ENCODE data around the gene ZBTB48. TPM values are rescaled to one million over a fixed set of nuclear protein-coding genes. Genes with fewer than 3 reads are reported as not detected.

Gene ZBTB48
- total and polyA plus RNA-seq, 8 donors: 22.6 to 139 (median 47.3) TPM

DNA sequence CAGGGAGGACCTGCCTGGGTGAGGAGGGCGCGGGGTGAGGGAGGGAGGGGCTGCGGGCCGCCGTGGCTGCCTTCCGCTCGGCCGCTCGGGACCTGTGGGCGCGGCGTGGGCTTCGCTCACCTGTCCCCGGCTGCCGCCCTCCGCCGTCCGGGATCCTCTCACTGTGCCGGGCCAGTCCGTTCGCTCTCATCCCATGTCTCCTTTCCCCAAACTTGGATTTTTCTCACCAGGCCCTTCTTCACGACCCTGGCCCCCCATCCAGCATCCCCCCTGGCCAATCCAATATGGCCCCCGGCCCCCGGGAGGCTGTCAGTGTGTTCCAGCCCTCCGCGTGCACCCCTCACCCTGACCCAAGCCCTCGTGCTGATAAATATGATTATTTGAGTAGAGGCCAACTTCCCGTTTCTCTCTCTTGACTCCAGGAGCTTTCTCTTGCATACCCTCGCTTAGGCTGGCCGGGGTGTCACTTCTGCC lies 362 bp downstream of the ZBTB48 start:
- intact Hi-C loops (cut with DNase I; ENCODE audit: low total_unique reads): no loop called here
- Histone ChIP-seq H3K4me1 (peaks cover 32 to 56% (median 51%) of the 10 kb centered on the region in 4 donors), H3K27ac (peak overlapping the region; percentile 94 to 99 (median 98)), H3K4me3 (peak overlapping the region; percentile 74 to 97 (median 92)), H3K9me3 (no peaks in the 10 kb centered on the region), H3K27me3 (no peaks in the 10 kb centered on the region), H3K36me3 (peaks cover 0 to 5% (median 0%) of the 10 kb centered on the region in 4 donors)
- DNase-seq: peak in 1 of 2 donors; percentile 43
- TF ChIP-seq EP300 (IDR thresholded peaks at IDR 0.05) (no peak), POLR2AphosphoS5 (IDR thresholded peaks at IDR 0.05) (no peak), POLR2A (IDR thresholded peaks at IDR 0.05) (no peak)
- TF ChIP-seq, protein P1, sequence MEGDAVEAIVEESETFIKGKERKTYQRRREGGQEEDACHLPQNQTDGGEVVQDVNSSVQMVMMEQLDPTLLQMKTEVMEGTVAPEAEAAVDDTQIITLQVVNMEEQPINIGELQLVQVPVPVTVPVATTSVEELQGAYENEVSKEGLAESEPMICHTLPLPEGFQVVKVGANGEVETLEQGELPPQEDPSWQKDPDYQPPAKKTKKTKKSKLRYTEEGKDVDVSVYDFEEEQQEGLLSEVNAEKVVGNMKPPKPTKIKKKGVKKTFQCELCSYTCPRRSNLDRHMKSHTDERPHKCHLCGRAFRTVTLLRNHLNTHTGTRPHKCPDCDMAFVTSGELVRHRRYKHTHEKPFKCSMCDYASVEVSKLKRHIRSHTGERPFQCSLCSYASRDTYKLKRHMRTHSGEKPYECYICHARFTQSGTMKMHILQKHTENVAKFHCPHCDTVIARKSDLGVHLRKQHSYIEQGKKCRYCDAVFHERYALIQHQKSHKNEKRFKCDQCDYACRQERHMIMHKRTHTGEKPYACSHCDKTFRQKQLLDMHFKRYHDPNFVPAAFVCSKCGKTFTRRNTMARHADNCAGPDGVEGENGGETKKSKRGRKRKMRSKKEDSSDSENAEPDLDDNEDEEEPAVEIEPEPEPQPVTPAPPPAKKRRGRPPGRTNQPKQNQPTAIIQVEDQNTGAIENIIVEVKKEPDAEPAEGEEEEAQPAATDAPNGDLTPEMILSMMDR (IDR thresholded peaks at IDR 0.05): no peak
- WGBS, 5 donors: 0 to 3% (median 1%) methylated on average over 13 to 30 of the region's 30 CpGs

DNA sequence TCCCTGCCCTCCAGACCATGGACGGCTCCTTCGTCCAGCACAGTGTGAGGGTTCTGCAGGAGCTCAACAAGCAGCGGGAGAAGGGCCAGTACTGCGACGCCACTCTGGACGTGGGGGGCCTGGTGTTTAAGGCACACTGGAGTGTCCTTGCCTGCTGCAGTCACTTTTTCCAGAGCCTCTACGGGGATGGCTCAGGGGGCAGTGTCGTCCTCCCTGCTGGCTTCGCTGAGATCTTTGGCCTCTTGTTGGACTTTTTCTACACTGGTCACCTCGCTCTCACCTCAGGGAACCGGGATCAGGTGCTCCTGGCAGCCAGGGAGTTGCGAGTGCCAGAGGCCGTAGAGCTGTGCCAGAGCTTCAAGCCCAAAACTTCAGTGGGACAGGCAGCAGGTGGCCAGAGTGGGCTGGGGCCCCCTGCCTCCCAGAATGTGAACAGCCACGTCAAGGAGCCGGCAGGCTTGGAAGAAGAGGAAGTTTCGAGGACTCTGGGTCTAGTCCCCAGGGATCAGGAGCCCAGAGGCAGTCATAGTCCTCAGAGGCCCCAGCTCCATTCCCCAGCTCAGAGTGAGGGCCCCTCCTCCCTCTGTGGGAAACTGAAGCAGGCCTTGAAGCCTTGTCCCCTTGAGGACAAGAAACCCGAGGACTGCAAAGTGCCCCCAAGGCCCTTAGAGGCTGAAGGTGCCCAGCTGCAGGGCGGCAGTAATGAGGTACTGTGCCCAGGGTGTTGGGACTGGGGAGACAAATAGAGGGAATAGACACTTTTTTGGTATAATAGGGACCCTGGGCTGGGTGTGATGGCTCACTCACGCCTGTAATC lies 1.0 kb downstream of the ZBTB48 start:
- no peaks in the 10 kb centered on the region for H3K27me3 ChIP-seq
- no peaks in the 10 kb centered on the region for H3K9me3 ChIP-seq
- TF ChIP-seq POLR2AphosphoS5 (IDR thresholded peaks at IDR 0.05) (no peak), POLR2A (IDR thresholded peaks at IDR 0.05) (no peak), EP300 (IDR thresholded peaks at IDR 0.05) (no peak)
- TF ChIP-seq, protein P1 (IDR thresholded peaks at IDR 0.05): no peak
- peak in 1 of 2 donors; percentile 32 for DNase-seq
- H3K27ac ChIP-seq: peak overlapping the region; percentile 94 to 99 (median 98)
- H3K4me1 ChIP-seq: peaks cover 32 to 61% (median 52%) of the 10 kb centered on the region in 4 donors
- peak overlapping the region; percentile 74 to 97 (median 92) for H3K4me3 ChIP-seq
- 13 to 26% (median 22%) methylated on average over 17 to 19 of the region's 19 CpGs for WGBS, 5 donors
- intact Hi-C loops (cut with DNase I; ENCODE audit: low total_unique reads): no loop called here
- peaks cover 0 to 5% (median 1%) of the 10 kb centered on the region in 4 donors for H3K36me3 ChIP-seq

DNA sequence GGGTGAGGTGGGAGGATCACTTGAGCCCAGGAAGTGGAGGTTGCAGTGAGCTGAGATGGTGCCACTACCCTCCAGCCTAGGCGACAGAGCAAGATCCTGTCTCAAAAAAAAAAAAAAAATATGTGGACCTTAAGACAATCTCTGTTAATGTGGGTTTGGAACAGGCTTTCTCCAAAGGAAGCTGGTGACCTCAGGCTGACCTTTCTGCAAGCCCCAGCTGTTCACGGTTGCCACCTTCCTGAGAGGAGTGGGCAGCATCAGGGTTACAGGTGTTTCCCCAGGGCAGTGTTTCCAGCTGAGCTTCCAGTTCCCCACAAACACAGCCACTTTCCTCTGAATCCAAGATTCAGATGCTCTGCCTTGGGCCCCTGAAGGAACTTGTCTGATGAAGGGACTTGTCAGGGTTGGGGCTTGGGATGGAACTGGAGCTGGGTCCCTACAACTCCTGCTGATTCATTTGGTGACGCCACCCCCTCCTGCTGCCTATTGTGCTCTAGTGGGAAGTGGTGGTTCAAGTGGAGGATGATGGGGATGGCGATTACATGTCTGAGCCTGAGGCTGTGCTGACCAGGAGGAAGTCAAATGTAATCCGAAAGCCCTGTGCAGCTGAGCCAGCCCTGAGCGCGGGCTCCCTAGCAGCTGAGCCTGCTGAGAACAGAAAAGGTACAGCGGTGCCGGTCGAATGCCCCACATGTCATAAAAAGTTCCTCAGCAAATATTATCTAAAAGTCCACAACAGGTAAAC lies 1.9 kb downstream of the ZBTB48 start:
- Histone ChIP-seq H3K4me1 (peaks cover 32 to 68% (median 56%) of the 10 kb centered on the region in 4 donors), H3K4me3 (peak overlapping the region in 1 of 4 donors; percentile 24), H3K27me3 (no peaks in the 10 kb centered on the region), H3K27ac (peak overlapping the region; percentile 62 to 99 (median 98)), H3K9me3 (no peaks in the 10 kb centered on the region), H3K36me3 (peaks cover 0 to 11% (median 5%) of the 10 kb centered on the region in 4 donors)
- 37 to 52% (median 39%) methylated on average over 10 of the region's 10 CpGs for WGBS, 5 donors
- TF ChIP-seq, protein P1 (IDR thresholded peaks at IDR 0.05): no peak
- no peak for TF ChIP-seq POLR2A (IDR thresholded peaks at IDR 0.05)
- no peak for TF ChIP-seq POLR2AphosphoS5 (IDR thresholded peaks at IDR 0.05)
- peak in 1 of 2 donors; percentile 46 for DNase-seq
- intact Hi-C loops (cut with DNase I; ENCODE audit: low total_unique reads): no loop called here

DNA sequence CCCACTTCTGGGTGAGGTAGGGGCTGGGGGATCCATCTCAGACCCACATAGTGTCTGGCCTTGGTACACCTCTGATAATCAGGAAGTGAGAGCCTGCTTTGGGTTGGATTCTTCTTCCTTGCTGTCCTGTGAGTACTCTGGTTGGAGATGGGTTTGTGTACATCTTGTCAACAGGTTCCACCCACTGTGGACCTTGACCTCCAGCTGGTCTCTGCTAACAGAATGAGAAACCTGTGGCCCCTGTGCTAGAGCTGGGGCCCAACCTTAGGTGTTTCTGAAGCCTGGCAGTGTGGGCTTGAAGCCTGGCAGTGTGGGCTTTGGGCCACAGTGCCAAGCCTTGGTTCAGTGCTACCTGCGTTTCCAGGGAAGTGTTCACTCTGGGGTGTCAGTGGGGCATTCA lies 2.6 kb downstream of the ZBTB48 start:
- DNase-seq: peak; percentile 65 to 78
- Histone ChIP-seq H3K4me1 (peaks cover 38 to 74% (median 63%) of the 10 kb centered on the region in 4 donors), H3K27me3 (no peaks in the 10 kb centered on the region), H3K9me3 (no peaks in the 10 kb centered on the region), H3K27ac (peak overlapping the region; percentile 62 to 99 (median 98)), H3K36me3 (peaks cover 0 to 17% (median 11%) of the 10 kb centered on the region in 4 donors), H3K4me3 (peak overlapping the region in 1 of 4 donors; percentile 24)
- TF ChIP-seq EP300 (IDR thresholded peaks at IDR 0.05): no peak
- TF ChIP-seq, protein P1 (IDR thresholded peaks at IDR 0.05): no peak
- TF ChIP-seq POLR2A (IDR thresholded peaks at IDR 0.05): no peak
- TF ChIP-seq POLR2AphosphoS5 (IDR thresholded peaks at IDR 0.05): no peak
- 28 to 50% (median 33%) methylated on average over 1 of the region's 1 CpG for WGBS, 5 donors
- intact Hi-C loops (cut with DNase I; ENCODE audit: low total_unique reads): no loop called here

Data from stomach (tissue), 9 donors.